ENCODE measurements around the gene TF.

The TF gene

DNA sequence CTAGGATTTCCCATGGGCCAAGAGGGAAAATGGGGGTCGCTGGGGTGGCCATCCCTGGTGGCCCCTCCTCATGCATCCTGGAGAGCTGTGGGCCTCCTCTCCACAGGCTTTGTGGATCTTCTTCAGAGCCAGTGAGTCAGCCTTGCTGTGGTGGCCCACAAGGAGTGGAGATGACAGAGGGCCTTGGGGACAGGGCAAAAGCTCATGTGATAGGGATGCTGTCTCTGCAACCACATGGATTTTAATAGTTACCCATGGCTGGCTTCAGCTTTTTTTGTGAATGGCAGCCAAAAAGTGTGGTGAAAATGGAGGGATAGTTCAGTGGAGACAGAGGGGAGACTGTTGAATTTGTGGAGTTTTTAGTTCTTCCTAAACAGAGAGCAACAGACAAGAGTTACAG is 1.2 kb downstream of the TF start:
- DNase-seq (ENCODE audit: low read depth): no peak

GRCh38 chr3:133747907-133748639 is 1.9 kb downstream of the TF start:
- no peak for DNase-seq (ENCODE audit: low read depth)

DNA sequence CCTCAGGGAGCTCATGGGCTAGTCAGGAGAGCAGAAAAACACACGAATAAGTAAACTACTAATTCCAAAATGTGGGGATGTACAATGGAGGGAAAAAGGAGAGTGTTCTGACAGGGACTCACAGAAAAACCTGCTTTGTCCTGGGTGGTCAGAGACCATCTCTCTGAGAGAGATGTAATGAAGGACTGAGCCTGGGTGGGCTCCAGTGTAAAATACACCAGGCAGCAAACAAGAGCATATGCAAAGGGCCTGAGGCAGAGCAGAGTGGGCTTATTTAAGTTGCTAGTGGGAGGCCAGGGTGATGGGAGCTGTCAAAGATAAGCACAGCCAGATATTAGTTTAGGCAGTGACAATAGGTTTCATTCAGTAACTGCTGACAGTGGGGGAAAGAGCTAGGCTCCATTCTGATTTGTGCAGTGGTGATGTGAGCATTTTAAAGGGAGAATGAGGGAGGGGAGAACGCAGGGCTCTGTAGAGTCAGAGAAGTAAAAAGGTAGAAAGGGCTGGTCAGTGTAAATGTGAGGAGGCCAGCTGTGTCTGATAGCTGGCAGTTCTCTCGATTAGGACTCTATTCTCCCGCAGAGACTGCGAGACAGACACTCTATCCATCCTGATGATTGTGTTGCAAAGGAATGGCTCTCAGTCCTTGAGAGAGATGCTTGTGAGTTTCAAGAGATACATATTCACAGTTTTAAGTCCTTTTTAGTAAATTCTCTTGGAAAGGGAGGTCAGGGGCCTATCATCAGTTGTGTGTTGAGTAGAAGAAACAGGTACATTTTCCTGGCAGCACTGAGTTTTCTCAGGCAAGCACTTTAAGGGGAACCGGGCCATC is 3.5 kb downstream of the TF start:
- DNase-seq (ENCODE audit: low read depth): no peak

DNA sequence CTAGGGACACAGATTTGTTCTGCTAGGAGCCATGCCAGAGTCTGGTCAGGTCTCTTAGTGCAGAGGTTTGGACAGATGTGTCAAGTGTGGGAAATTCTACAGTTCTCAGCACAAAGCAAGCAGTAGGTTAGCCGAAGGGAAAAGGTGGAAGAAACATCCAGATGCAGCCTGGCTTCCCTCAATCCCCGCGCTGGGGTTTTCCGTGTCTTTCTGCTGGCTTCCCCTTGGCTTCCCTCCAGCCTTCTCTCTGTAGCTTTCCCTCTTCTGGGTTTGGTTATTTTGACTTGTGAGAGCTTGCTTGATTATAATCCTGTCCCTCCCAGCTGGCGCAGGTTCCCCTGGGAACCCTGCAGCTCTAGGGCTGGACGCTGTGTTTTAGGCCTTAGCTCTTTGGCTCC is 4.1 kb downstream of the TF start:
- DNase-seq (ENCODE audit: low read depth): no peak

DNA sequence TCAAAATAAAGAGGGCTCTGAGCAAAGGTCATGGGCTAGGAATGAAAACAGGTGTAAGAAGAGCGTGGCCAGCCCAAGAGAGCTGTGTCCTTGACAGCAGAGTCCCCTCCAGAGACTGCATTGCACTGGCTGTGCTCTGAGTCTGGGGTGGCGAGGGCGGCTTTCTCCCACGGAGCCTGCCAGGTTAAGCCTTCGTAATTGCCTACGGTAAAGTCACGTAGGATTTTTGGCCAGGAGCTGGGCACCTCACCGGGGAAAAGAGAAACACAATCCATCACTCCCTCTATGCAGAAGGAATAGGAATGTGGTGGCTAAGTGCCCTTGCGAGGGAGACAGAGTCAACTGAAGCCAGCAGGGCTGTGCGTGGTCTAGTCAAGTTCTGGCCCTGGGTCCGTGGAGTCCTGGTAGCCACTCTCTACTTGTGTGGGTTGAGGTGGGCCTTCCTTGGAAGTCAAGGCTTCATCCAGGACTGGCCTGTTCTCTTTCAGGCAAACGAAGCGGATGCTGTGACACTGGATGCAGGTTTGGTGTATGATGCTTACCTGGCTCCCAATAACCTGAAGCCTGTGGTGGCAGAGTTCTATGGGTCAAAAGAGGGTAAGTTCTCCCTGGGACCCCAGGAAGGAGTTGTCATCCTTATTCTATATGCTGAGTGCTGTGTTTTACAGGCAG is 7.0 kb downstream of the TF start:
- no peak for DNase-seq (ENCODE audit: low read depth)

- DNase-seq (ENCODE audit: low read depth): no peak
These were observed 7.6 kb downstream of the TF start for GRCh38 chr3:133753779-133754164.

- no peak for DNase-seq (ENCODE audit: low read depth)
These were observed 8.3 kb downstream of the TF start for GRCh38 chr3:133754455-133754854.

DNA sequence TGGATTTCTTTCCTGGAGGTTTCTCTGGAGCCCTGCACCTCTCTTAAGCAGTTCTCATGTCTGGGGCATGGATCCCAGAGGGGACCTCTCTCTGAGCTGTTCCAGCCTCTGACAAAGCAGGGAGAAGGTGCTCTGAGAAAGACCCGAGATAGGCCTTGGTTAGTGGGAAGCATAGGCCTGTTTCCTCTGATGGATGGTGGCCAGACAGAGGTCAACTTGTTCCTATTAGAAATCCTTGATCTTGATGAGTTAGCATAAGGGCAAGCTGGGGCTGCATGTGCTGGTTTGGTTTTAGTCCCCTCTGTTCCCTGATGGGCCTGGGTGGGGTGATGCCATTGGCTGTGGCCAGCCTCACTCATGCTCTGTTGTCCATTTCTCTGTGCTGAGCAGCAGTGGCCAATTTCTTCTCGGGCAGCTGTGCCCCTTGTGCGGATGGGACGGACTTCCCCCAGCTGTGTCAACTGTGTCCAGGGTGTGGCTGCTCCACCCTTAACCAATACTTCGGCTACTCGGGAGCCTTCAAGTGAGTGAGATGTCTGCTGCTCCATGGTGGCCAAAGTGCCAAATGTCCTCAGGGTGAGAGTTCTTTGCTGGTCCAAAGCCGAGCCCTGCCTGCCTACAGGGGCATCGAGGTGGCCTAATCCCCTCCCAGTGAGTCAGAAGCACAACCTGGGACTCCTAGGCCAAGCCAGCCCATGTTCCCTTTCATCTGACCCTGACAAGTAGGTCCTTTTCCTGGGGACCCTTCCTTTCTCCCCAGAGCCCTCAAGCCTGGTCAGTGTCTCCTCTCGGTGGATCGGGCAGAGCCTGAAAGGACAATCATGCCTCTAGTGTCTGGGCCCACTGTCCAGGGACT is 9.0 kb downstream of the TF start:
- DNase-seq (ENCODE audit: low read depth): no peak

DNA sequence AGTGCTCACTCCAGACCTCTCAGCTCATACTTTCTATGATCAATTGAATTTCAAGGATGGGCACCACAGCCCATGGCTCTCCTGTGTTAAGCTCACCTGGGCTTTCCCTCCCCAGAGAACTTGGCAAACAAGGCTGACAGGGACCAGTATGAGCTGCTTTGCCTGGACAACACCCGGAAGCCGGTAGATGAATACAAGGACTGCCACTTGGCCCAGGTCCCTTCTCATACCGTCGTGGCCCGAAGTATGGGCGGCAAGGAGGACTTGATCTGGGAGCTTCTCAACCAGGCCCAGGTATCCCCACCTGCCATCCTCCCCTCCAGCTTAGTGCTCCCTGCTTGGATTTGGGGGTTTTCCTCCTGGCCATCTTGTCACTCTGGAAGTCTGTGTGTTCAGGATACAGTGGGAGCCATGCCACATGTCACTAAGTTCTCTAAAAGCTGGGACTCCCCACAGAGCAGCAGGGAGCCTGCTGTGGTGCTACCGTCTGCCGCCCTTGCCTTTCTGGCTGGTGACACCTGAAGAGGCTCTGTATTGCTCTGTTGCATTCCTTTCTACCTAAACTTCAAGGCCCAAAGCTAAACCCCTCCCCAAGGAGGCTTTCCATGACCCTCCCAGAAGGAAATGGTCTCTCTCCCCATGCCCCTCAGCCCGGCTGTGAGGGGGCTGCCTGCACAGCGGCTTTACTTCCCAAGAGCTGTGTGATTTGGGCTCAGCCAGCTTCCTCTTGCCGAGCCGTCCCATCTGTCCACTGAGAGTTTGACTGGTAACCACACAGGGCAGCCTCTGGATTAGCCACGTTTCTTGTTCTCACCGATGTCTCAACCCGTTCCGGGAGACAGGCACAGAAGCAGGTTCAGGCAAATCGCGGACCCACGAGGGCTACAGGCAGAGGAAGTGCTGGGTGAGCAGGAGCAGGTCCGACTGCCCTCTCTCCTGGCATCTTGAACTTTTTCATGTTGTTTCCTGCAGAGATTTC is 10.8 kb downstream of the TF start:
- no peak for DNase-seq (ENCODE audit: low read depth)

DNA sequence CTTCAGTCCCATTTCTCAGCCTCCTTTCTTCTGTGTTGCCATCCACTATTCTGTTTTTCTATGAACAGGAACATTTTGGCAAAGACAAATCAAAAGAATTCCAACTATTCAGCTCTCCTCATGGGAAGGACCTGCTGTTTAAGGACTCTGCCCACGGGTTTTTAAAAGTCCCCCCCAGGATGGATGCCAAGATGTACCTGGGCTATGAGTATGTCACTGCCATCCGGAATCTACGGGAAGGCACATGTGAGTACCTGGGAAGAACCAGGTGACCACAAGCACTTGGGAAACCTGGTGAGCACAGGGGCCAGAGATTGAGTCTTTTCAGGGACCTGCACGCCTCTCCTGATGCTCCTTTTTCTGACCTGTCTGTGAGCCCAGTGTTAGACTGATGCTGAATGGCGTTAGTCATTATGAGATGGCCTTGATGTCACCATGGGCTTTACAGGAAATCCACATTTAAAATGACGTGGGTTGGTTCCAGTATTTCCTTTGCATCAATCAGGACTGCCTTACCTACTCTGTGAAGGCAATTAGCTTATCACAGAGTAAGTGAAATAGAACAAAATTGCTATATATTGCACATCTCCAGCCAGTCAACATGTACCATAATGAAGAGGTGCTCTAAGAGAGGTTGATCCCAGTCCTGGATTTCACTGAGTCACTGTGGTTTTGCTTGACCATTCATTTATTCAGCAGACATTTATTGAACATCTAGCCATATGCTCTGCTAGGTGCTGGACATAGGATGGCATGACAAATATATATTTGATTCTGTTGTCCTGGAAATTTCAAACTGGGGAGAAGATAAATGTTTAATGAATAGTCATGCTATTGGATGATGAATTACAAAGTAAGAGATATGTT is 11.7 kb downstream of the TF start:
- no peak for DNase-seq (ENCODE audit: low read depth)

GRCh38 chr3:133758568-133758928 is 12.4 kb downstream of the TF start:
- DNase-seq (ENCODE audit: low read depth): no peak

- no peak for DNase-seq (ENCODE audit: low read depth)
These were observed 13.0 kb downstream of the TF start for GRCh38 chr3:133758964-133759739.

DNA sequence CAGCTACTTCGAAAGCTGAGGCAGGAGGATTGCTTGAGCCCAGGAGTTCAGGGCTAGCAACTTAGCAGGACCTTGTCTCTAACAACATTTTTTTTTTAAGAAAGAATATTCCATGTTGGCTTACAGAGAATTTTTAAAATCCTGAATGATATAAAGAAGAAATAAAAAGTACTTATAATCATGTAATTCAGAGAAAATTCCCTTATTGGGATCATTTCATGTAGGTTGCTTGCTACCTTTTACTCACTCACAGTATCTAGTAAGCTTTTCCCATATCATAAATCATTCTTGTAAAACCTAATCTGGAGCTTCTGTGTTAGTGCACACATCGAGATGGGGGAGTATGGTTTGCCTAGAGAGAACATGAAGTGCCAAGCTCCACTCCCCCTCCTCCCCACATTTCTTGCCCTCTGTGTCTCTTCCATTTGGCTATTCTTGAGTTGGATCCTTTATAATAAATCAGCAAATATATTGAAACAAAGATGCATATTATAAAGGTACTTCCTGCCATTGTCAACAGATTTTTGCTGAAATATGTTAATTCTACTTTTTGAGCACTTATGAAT is 13.6 kb downstream of the TF start:
- no peak for DNase-seq (ENCODE audit: low read depth)

DNA sequence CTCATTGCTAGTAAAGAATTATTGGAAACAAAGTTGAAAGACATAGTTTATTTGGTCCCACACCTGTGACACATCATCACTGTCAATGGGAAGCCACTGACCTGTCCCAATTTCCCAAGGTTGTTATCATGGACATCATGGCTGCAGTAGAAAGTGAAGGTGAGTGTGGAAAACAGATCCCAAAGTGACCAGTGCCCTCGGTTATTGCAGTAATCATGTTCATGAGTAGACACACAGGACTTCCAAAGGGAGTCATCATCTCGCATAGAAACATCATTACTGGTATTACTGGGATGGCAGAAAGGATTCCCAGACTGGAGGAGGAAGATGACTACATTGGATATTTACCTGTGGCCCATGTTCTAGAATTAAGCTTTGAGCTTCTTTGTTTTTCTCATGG is 14.7 kb downstream of the TF start:
- DNase-seq (ENCODE audit: low read depth): no peak

GRCh38 chr3:133761605-133762484 is 15.7 kb downstream of the TF start:
- DNase-seq (ENCODE audit: low read depth): no peak

DNA sequence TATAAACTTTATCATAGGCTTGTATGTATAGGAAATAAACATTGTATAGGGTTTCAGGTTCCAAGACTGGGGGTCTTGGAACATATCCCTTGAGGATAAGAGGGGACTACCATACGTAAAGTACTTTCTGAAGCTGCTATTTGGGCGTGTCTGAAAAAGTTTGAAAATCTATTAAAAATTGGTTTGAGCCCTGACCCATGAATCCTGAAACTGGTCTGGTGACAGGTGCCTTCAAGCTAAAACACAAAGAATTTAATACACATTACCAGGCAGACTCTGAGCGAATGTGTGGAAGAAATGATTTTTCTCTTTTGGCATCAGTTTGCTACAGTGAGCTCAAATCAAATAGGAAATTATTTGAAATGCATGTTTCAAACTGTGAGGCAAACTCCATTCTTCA is 16.3 kb downstream of the TF start:
- DNase-seq (ENCODE audit: low read depth): no peak

GRCh38 chr3:133763797-133764683 is 17.8 kb downstream of the TF start:
- no peak for DNase-seq (ENCODE audit: low read depth)

Measured in fibroblast of gingiva (primary cell).